IPS DF 19.7 (cell line): ENCODE data around the gene UBE2O.

ENCODE experiments used
- DNase-seq: peaks from one replicate; pipeline ENCODE4 v3.0.0-alpha.2; 2013; ENCODE audit warnings: low read depth, low spot score

The UBE2O gene

GRCh38 chr17:76391200-76391715 lies 61.7 kb downstream of the UBE2O start:
- DNase-seq: no peak

GRCh38 chr17:76390003-76390421 lies 62.9 kb downstream of the UBE2O start:
- no peak for DNase-seq

DNA sequence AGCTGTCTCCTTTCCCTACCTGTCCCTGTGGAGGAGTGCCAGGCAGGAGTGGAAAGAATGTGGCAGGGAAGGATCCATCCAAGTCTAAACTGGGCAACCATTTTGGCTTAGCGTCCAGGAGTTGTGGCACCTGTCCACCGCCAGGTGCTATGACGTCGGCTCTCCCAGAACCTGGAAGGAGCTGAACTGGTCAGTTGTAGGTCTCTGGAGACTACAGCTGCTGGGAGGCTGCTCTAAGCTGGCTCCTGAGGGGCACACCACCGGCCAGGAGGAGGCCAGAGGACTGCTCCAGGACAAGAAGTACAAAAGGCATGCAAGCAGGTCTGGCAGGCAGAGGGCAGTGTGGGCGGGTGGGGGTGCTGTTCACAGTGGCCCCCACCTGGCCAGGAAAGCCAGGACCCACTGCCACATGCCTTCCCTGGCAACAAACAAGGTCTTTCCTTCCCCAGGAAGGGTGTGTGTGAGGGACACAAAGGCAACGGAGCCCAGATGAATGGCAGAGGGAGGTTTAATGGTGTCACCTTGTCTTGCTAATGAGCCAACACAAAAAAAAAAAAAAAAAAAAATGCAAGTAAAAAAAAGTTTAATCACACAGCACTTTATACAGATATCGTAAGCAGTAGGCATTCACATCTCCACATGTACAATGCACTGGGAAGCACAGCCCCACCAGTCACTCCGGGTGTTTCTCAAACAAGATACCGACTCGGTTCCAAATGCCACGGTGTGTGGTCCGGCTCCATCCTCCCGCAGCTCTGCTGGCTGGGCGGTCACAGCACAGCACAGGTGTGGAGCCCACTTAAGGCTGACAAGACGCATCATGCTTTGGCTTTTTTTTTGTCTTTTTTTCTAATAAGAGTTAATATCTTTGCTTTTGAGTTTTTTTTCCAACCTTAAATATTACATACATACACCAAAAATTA lies 63.7 kb downstream of the UBE2O start:
- no peak for DNase-seq

- DNase-seq: no peak
Measured at GRCh38 chr17:76386966-76387765, 65.8 kb downstream of the UBE2O start.

DNA sequence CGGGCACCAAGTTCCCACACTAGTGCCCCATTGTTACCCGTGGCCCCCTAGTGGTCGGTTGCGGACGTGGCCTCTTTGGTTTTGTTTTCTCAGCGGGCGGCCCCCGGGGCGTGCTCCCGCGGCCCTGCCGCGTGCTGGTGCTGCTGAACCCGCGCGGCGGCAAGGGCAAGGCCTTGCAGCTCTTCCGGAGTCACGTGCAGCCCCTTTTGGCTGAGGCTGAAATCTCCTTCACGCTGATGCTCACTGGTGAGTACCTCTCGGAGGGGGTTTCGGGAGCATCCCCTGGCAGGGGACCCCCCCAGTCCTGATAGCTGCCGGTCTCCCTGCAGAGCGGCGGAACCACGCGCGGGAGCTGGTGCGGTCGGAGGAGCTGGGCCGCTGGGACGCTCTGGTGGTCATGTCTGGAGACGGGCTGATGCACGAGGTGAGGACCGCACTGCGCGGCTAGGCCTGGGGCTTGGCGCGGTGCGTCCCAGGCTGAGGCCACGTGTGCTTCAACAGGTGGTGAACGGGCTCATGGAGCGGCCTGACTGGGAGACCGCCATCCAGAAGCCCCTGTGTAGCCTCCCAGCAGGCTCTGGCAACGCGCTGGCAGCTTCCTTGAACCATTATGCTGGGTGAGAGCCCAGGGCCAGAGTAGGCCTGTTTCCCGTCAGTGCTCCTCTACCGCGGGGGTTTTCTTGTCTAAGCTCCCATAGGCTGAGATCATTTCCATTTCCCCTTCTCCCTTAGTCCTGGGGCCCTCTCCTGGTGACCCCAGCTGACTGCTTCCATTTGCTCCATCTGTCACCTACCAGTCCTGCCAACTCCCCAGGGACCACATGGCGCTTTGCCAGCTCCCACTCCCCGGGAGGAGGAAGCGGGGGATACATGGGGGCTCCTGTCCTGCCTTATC lies 66.8 kb downstream of the UBE2O start:
- no peak for DNase-seq

DNA sequence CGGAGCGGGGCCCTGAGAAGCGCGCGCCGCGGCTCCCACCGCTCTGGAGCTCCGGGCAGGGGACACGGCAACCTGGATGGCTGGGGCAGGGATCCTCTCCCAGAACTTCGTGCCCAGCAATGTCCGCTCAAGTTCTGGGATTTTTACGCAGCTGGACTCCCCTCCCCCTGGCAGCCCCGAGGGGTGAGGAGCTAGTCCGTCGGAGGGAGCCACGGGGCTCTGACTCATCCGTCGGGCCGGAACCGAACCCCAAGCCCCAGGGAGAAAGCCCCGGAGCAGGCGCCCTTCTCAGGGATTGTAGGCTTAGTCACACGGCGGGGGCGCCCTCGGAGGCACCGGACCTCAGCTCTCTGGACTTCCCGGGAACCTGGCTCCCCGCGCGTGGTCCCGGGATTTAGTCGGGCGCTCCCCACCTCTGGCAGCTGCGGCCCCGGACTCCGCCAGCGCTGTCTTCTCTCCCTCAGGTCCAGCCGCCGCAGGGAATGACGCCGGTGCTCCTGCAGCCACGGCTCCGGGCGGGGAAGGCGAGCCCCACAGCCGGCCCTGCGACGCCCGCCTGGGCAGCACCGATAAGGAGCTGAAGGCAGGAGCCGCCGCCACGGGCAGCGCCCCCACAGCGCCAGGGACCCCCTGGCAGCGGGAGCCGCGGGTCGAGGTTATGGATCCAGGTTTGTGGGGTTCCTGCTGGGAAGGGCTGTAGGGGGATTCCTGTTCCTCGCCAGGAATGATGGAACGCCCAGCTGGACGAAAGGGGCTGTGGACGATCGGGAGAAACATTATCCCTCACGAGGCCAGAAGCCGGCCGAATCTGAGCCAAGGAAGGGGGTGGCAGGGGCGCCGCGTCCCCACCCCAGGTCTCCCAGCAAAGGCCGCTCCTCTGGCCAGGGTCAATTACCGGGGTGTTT lies 67.7 kb downstream of the UBE2O start:
- DNase-seq: no peak

DNA sequence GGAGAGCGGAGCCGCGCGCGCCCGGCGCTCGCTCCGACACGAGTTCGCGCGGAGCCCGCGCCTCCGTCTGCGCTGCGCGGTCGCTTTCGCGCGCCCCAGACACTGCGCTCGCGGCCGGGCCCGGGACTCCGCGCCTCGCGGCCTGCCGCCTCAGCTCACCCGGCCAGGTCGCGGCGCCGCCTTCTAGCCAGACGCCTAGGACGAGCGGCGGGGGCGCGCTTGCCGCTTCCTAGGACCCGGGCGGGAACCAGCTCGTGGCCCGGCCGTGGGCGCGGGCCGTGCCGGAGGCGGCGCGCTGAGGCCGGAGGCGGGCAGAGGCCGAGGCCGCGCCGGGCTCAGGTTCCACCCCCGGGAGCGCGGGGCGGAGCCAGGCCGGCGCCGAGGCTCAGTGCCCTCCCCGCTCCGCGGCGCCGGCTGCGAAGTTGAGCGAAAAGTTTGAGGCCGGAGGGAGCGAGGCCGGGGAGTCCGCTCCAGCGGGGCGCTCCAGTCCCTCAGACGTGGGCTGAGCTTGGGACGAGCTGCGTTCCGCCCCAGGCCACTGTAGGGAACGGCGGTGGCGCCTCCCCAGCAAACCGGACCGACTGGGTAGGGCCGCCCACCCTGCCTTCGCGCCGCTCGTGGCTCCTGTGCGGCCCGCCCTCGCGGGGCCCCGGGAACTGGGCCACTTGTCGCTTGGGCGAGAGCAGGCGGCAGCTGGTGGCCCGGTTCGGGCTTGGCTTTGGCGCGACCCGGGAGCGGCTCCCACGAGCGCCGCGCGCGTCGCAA lies 68.5 kb downstream of the UBE2O start, which contains the start of gene SPHK1:
TSS of gene SPHK1 (plus strand) at position 388 of the 765 bp plus-strand sequence. CDS start 1,036 bp downstream, outside the sequence.
- DNase-seq: no peak

GRCh38 chr17:76383546-76384221 lies 69.3 kb downstream of the UBE2O start:
- no peak for DNase-seq

DNA sequence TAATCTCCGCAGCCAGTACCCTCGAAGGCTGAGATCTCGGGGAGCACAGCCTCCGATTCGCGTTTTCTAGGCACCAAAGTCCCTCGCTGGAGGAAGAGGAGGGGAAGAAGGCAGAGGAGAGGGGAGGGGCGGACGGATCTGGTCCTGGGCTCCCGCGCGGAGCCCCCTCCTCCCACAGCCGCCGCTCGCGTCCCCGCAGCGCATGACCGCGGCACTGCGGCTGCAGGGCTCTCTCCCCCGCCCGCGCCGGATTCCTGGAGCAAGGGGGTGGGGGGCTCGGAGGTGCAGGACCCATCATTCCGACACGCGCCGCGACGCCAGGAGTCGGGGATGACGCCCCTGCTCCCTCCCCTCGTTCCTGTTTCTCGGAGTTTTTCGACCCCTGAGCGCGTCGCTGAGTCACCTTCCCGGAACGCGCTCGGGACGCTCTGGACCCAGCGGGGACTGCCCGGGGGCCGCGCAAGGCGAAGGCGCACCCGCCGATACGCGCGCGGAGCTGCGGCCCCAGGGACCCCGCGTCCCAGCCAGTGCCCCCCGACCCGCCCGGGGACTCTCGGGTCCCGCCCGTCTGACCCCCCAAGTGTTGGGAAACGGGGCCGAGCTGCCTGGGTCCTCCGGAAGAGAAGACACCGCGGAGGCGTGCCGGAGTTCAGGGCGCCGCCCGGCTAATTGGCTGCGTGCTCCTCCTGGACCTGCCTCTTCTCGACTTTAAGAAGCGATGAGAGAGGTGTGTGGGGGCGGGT lies 70.0 kb downstream of the UBE2O start:
- DNase-seq: no peak

DNA sequence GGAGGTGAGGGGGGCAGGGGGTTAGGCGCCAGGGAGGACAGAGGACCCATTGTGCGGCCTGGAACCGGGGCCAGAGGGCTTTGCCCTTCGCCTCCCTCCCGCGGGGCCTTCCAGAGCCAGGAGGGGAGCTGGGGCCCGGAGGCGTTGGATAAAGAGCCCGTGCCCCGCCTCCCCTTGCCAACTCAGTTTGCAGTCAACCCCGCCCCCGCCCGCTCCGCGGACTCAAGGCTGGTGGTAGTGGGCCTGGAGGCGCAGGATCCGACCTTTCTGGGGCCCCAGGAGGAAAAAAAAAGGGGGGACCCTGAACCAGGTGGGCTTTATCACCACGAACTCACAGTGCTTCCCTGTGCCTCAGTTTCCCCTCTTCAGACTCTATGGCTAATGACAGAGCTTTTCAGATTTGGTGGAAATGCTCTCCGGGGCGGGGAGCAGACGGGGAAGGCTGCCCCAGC lies 70.6 kb downstream of the UBE2O start:
- no peak for DNase-seq

DNA sequence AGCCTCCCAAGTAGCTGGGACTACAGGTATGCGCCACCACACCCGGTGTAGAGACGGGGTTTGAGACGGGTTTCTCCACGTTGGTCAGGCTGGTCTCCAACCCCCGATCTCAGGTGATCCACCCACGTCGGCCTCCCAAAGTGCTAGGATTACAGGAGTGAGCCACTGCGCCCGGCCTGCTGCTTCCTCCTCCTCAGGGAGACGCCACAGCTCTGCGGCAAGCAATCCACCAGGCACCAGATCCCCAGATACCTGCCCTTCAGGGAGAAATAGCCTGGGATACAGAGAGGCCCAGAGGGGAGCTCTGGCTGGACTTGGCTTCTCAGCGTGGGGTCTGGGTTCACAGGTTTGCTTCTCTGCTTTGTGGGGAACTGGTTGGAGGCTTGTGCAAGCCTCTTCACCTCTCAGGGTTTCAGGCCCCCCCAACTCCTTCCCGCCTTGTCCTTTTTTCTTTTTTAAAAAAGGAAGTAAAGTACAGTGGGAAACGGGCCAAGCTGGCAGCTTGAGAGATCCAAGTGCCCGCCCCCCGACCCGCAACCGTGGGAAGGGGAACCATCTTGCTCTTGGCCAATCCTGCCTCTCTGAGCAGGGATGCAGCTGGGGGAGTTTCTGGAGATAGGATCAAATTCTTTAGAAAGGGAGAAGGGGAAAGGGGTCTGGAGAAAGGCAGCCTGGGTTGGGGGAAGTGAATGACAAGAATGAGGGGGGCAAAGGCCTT lies 71.2 kb downstream of the UBE2O start:
- DNase-seq: no peak

DNA sequence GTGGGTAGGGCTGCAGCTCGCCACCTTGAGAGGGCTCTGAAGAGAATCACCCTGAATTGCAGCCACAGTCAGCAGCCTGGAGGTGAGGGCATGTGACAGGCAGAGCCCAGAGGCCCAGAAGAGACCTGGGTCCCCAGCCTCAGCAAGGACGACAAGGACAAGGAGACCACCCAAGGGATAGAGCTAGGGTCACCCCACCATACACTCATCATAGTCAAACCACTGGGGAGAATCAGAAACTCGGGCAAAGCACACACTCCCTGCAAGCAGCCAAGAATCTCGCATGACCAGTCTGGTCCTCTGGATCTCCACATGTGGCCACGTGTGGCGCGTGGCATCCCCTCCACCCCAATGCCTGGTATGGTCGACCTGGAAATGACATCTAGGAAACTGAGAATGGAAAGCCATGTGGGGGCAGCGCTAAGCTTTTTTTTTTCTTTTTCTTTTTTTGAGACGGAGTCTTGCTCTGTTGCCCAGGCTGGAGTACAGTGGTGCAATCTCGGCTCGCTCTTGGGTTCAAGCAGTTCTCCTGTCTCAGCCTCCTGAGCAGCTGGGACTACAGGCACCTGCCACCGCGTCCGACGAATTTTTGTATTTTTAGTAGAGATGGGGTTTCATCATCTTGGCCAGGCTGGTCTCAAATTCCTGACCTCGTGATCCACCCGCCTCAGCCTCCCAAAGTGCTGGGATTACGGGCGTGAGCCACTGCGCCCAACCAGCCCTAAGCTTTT lies 73.1 kb downstream of the UBE2O start:
- DNase-seq: no peak

DNA sequence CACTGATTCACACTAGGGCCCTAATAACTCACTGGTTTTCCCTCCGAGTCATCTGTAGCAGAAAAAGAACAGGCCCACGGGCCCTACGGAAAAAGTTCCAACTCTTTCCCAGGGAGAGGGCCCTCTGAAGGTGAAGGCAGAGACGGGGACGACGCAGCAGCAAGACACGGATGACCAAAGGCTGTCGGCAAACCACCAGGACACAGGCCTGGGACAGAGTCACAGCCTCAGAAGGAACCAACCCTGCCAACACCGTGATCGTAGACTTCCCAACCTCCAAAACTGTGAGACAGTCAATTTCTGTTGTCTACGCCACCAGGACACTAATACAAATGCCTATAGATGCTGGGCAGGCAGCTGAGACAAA lies 73.7 kb downstream of the UBE2O start:
- no peak for DNase-seq

GRCh38 chr17:76378548-76379274 lies 74.2 kb downstream of the UBE2O start:
- no peak for DNase-seq

DNA sequence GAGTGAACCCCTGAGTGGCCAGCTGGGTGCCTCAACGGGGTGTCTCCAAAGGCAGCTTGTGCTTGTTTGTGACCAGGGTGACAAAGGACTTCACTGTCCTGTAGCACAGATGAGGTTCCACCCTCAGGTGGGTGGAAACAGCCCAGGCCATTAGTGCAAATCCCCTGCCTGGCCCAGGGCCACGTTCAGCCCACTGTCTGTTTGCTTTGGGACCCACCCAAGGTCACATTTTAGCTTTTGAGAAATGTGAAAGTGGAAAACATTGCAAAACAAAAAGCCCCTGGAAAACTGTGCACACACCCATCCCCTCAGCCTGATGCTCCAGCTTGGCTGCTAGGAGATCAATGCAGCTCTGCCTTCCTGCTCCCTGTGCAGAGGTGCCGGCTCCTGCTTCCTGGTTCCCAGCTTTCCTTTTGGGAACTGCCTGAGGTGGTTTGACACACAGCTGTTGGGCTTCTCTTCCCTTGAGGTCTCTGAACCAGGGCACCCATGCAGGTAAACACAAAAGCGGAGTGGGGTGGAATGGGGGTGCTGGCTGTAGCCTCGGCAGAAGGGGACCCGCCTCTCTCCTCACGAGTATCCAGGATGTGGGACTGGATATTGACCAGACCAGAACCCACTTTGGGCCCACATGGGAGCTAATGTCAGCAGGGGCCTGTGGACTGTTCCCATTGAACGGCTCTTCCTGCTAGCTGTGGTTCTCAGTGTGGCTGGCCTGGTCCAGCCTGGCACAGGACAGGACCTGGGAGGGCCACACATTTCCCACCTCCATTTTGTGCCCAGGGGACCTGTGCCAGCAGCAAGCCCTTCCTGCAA lies 76.4 kb downstream of the UBE2O start:
- DNase-seq: no peak
